GM12891 (cell line): ENCODE results near the gene VWDE.

Experiments used
- PAX5 ChIP-seq: IDR thresholded peaks from 2 replicates; pipeline ENCODE4 v1.6.1; 2011; ENCODE audit warnings: low read length, moderate library complexity, mild to moderate bottlenecking; ENCODE audit not compliant: insufficient read depth, severe bottlenecking
- POLR2A ChIP-seq: IDR thresholded peaks from 2 replicates; pipeline ENCODE4 v1.6.1; 2011; ENCODE audit warnings: low read depth, low read length, control low read depth
- POLR2AphosphoS5 ChIP-seq: IDR thresholded peaks from 2 replicates; pipeline ENCODE4 v1.6.1; 2011; ENCODE audit warnings: low read depth, low read length, control low read depth
- TAF1 ChIP-seq: IDR thresholded peaks from 2 replicates; pipeline ENCODE4 v1.6.1; 2011; ENCODE audit warnings: low read depth, low read length, control low read depth

DNA sequence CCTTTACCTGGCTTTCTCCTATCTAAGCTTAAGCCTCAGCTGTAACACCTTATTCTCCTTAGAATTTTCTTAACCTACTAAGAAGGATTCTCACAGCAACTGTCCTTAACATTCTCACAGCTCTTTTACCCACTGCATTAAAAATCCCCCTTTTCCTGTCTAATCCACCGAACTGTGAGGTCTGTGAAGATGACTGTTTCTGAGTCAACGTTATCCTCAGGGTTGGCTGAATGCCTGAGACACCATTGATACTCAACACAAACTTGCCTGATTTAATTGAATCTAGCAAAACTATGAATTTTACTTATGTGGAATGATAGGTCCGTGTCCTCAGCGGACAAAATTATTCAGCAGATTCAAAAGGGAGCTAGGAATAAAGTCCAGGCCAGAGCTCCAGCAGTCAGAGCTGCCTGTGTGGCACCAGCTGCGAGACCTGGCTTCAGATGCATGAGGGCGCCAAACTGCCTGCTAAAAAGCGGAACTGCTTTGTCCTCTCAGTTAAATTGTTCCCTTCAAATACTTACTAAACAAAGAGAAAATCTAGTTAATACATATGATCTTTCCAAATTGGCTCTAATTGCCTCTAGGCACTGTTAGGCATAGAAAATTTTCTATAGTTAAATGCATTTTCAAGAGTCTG, 33.4 kb upstream of the VWDE start:
- TF ChIP-seq PAX5, result no peak
- TF ChIP-seq POLR2A, result no peak
- TF ChIP-seq POLR2AphosphoS5, result no peak
- no peak for TF ChIP-seq TAF1
